ENCODE data around the gene NR2E1. TPM values are rescaled to one million over a fixed set of nuclear protein-coding genes. Genes with fewer than 3 reads are reported as not detected.

NR2E1 gene
- not detected in 2 replicates for total RNA-seq

GRCh38 chr6:108165714-108166663 lies at the start of gene NR2E1:
Gene NR2E1 (plus strand): TSS chr6:108166022. CDS start chr6:108166766, 744 bp downstream.
- intact Hi-C loops (cut with micrococcal nuclease): loop anchor here (2.0 to 10.0 kb wide), 2 partner anchors 49 to 671 kb away; partner anchors contain the start of gene SOBP

- intact Hi-C loops (cut with micrococcal nuclease): loop anchor here (2.0 to 10.0 kb wide), 2 partner anchors 48 to 248 kb away; no protein-coding TSS in a partner anchor
Measured at GRCh38 chr6:108116546-108117426, 49.0 kb upstream of the NR2E1 start.

GRCh38 chr6:108117427-108118358 lies 48.1 kb upstream of the NR2E1 start:
- intact Hi-C loops (cut with micrococcal nuclease): loop anchor here (2.0 to 10.0 kb wide), 2 partner anchors 47 to 247 kb away; no protein-coding TSS in a partner anchor

- intact Hi-C loops (cut with micrococcal nuclease): loop anchor here (10.0 kb wide), 1 partner anchor 246 kb away; no protein-coding TSS in a partner anchor
Measured at GRCh38 chr6:108118359-108118724, 47.5 kb upstream of the NR2E1 start.

- intact Hi-C loops (cut with micrococcal nuclease): loop anchor here (10.0 kb wide), 1 partner anchor 246 kb away; no protein-coding TSS in a partner anchor
Measured at GRCh38 chr6:108118810-108119768, 46.7 kb upstream of the NR2E1 start.

- intact Hi-C loops (cut with micrococcal nuclease): loop anchor here (10.0 kb wide), 1 partner anchor 245 kb away; no protein-coding TSS in a partner anchor
Measured at GRCh38 chr6:108119769-108120141, 46.1 kb upstream of the NR2E1 start.

GRCh38 chr6:108120311-108120710 lies 45.5 kb upstream of the NR2E1 start:
- intact Hi-C loops (cut with micrococcal nuclease): no loop called here

- intact Hi-C loops (cut with micrococcal nuclease): no loop called here
Measured at GRCh38 chr6:108121612-108122011, 44.2 kb upstream of the NR2E1 start.

- intact Hi-C loops (cut with micrococcal nuclease): no loop called here
Measured at GRCh38 chr6:108123481-108123929, 42.3 kb upstream of the NR2E1 start.

GRCh38 chr6:108123946-108124345 lies 41.9 kb upstream of the NR2E1 start:
- intact Hi-C loops (cut with micrococcal nuclease): no loop called here

GRCh38 chr6:108127056-108127455 lies 38.8 kb upstream of the NR2E1 start:
- intact Hi-C loops (cut with micrococcal nuclease): no loop called here

- intact Hi-C loops (cut with micrococcal nuclease): no loop called here
Measured at GRCh38 chr6:108127826-108128225, 38.0 kb upstream of the NR2E1 start.

GRCh38 chr6:108130262-108130661 lies 35.6 kb upstream of the NR2E1 start:
- intact Hi-C loops (cut with micrococcal nuclease): no loop called here

- intact Hi-C loops (cut with micrococcal nuclease): no loop called here
Measured at GRCh38 chr6:108132863-108133262, 33.0 kb upstream of the NR2E1 start.

GRCh38 chr6:108133594-108134179 lies 32.1 kb upstream of the NR2E1 start:
- intact Hi-C loops (cut with micrococcal nuclease): no loop called here

- intact Hi-C loops (cut with micrococcal nuclease): no loop called here
Measured at GRCh38 chr6:108134213-108134970, 31.4 kb upstream of the NR2E1 start.

GRCh38 chr6:108142240-108142639 lies 23.6 kb upstream of the NR2E1 start:
- intact Hi-C loops (cut with micrococcal nuclease): no loop called here

GRCh38 chr6:108145639-108146038 lies 20.2 kb upstream of the NR2E1 start:
- intact Hi-C loops (cut with micrococcal nuclease): no loop called here
